Transverse colon (tissue), 3 donors: ENCODE results near the gene WWP2.

Experiments used
- CTCF ChIP-seq, 5 experiments: fragments of 200-600 bp in 3 of 5; fragments of 450-650 bp in 2 of 5; sonication (generic) in 3 of 5; IDR thresholded peaks; 1 replicate in 2 of 5; 2 replicates in 3 of 5; pipeline ENCODE4 v1.5.1; 2016 to 2017; ENCODE audit warnings: antibody characterized with exemption in 5 of 5, inconsistent platforms in 3 of 5, mild to moderate bottlenecking in 2 of 5, moderate library complexity in 1 of 5
- EP300 ChIP-seq: sonication (generic); formaldehyde crosslinking; IDR thresholded peaks from one replicate; pipeline ENCODE4 v1.6.1; 2017; ENCODE audit warnings: antibody characterized with exemption, low read depth

- TF ChIP-seq CTCF (IDR thresholded peaks at IDR 0.05), result no peak
- TF ChIP-seq EP300, result no peak
These were observed 37.1 kb upstream of the WWP2 start for GRCh38 chr16:69724981-69725479.
